T-helper 2 cell treated with Interferon-gamma antibody and Interleukin-4, amounts not matched to agents 5 μg/mL and 100 μg/mL, for 36 hours (primary cell): ENCODE results near the gene MEG3.

Experiments
- DNase-seq: peaks from one replicate; pipeline ENCODE4 v3.0.0; 2021; ENCODE audit warnings: low spot score
- H3K27ac Mint-ChIP-seq: one replicate; pipeline ENCODE4 v1.8.0; 2021; ENCODE audit warnings: mild to moderate bottlenecking, mixed read lengths
- H3K27me3 Mint-ChIP-seq: one replicate; pipeline ENCODE4 v1.8.0; 2021; ENCODE audit warnings: low read depth, mixed read lengths
- H3K36me3 Mint-ChIP-seq: one replicate; pipeline ENCODE4 v1.8.0; 2021; ENCODE audit warnings: low read depth, mixed read lengths
- H3K4me1 Mint-ChIP-seq: one replicate; pipeline ENCODE4 v1.8.0; 2021; ENCODE audit warnings: low read depth, mixed read lengths
- H3K4me3 Mint-ChIP-seq: one replicate; pipeline ENCODE4 v1.8.0; 2022; ENCODE audit warnings: mild to moderate bottlenecking, moderate library complexity, mixed read lengths
- H3K9me3 Mint-ChIP-seq: one replicate; pipeline ENCODE4 v1.8.0; 2021; ENCODE audit warnings: mixed read lengths

MEG3 gene

DNA sequence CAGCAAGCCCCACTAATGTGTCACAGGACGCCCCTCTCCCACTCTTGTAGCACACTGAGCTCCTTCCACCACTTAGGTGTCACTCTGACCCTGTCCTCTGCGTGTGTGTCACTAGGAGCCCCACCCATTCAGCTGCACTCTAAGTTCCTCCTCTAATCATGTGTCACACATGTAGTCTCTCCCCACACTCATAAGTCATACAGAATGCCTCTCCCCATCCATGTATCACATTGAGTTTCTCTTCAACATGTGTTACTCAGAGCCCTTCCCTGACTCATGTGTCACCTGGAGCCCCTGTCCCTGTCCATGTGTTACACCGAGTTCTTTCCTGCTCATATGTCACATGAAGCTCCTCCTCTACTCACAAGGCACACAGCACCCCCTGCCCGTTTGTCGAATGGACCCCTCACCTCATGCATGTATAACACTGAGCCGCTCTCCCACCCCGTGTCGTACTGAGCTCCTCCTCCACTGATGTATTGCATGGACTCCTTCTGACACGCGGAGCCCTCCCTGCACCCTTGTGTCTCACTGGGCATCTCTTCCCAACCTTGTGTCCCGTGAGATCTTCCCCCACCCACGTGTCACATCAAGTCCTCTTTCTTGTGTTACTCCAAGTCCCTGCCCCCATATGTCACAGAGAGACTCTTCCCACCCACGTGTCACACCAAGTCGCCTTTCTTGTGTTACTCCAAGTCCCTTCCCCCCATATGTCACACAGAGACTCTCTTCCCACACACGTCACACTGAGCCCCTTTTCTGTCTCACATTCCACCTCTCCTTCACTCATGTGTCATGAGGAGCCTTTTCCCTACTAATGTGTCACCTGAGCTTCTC is 46.6 kb downstream of the MEG3 start:
- Mint-ChIP-seq H3K4me1 (no peaks in the 10 kb centered on the region), H3K27me3 (no peaks in the 10 kb centered on the region), H3K9me3 (no peaks in the 10 kb centered on the region), H3K36me3 (no peaks in the 10 kb centered on the region), H3K27ac (no peak overlapping the region), H3K4me3 (no peak overlapping the region)
- no peak for DNase-seq

- no peak for DNase-seq
- Mint-ChIP-seq H3K4me1 (no peaks in the 10 kb centered on the region), H3K4me3 (no peak overlapping the region), H3K27me3 (no peaks in the 10 kb centered on the region), H3K9me3 (no peaks in the 10 kb centered on the region), H3K36me3 (no peaks in the 10 kb centered on the region), H3K27ac (no peak overlapping the region)
Observed at GRCh38 chr14:100873096-100873482, 47.2 kb downstream of the MEG3 start.

- no peak for DNase-seq
- Mint-ChIP-seq H3K27ac (no peak overlapping the region), H3K27me3 (no peaks in the 10 kb centered on the region), H3K36me3 (no peaks in the 10 kb centered on the region), H3K4me3 (no peak overlapping the region), H3K9me3 (no peaks in the 10 kb centered on the region), H3K4me1 (no peaks in the 10 kb centered on the region)
Observed at GRCh38 chr14:100874051-100874410, 48.1 kb downstream of the MEG3 start.

- Mint-ChIP-seq H3K27ac (no peak overlapping the region), H3K4me3 (no peak overlapping the region), H3K9me3 (no peaks in the 10 kb centered on the region), H3K36me3 (no peaks in the 10 kb centered on the region), H3K4me1 (no peaks in the 10 kb centered on the region), H3K27me3 (no peaks in the 10 kb centered on the region)
- no peak for DNase-seq
Observed at GRCh38 chr14:100874411-100875091, 48.6 kb downstream of the MEG3 start.

- no peak overlapping the region for H3K27ac Mint-ChIP-seq
- no peaks in the 10 kb centered on the region for H3K9me3 Mint-ChIP-seq
- H3K4me1 Mint-ChIP-seq, result no peaks in the 10 kb centered on the region
- no peaks in the 10 kb centered on the region for H3K36me3 Mint-ChIP-seq
- no peak overlapping the region for H3K4me3 Mint-ChIP-seq
- no peak for DNase-seq
- H3K27me3 Mint-ChIP-seq, result no peaks in the 10 kb centered on the region
Observed at GRCh38 chr14:100875126-100875525, 49.2 kb downstream of the MEG3 start.

DNA sequence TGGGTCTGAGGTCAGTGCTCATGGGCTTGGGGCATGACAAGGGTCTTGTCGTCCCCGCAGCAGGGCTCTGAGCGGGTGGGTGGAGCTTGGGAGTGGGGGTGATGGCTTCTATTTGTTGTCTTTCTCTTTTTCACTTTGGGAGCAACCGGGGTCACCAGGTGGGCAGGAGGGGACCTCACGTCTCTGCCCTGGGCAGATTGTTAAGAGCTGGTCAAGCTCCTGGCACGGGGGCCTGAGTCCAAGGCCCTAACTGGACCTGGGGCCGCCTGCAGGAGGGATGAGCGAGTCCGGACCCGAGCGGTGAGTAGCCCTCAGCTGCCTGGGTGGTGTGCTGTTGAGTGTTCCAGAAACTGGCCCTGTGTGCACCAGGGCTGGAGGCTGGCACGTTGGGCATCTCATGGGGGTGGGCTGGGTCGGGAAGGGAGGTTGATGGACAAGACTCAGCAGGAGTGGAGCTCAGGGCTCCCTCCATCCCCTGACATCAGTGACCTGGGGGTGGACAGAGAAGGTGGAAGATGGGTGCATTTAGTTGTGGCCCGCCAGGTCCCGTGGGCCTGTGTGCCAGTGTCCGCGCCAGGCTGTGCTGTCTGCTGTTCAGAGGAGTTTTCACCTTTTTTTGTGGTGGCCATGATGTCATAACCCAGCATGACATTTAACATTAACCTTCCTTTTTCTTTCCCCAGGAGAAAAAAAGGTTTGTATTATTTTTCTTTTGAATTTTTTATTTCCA is 50.1 kb downstream of the MEG3 start:
- Mint-ChIP-seq H3K9me3 (no peaks in the 10 kb centered on the region), H3K4me3 (no peak overlapping the region), H3K4me1 (no peaks in the 10 kb centered on the region), H3K36me3 (no peaks in the 10 kb centered on the region), H3K27ac (no peak overlapping the region), H3K27me3 (no peaks in the 10 kb centered on the region)
- DNase-seq, result no peak

- H3K27me3 Mint-ChIP-seq, result no peaks in the 10 kb centered on the region
- H3K4me3 Mint-ChIP-seq, result no peak overlapping the region
- H3K36me3 Mint-ChIP-seq, result no peaks in the 10 kb centered on the region
- H3K9me3 Mint-ChIP-seq, result no peaks in the 10 kb centered on the region
- no peak for DNase-seq
- H3K4me1 Mint-ChIP-seq, result no peaks in the 10 kb centered on the region
- H3K27ac Mint-ChIP-seq, result no peak overlapping the region
Observed at GRCh38 chr14:100878271-100879146, 52.6 kb downstream of the MEG3 start.

DNA sequence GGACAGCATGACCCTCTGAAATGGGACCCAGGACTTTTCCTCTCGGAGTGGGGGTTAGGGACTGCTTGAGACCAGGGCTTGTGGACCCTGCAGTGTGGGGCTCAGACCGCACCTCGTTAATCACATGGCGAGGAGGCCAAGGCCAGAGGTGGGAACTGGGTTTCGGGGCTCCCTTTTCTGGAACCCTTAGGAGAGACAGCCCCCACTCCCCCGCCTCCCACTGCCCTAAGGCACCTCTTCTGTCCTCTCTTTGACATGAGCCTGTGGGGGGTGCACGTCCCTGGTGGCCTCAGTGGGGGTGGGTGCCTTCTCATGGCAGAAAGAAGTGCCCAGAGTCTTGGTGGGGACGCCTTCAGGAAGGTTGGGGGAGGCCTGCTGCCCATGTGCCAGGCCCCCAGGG is 53.3 kb downstream of the MEG3 start:
- no peaks in the 10 kb centered on the region for H3K36me3 Mint-ChIP-seq
- H3K4me1 Mint-ChIP-seq, result no peaks in the 10 kb centered on the region
- H3K27ac Mint-ChIP-seq, result no peak overlapping the region
- H3K9me3 Mint-ChIP-seq, result no peaks in the 10 kb centered on the region
- DNase-seq, result no peak
- no peaks in the 10 kb centered on the region for H3K27me3 Mint-ChIP-seq
- no peak overlapping the region for H3K4me3 Mint-ChIP-seq

GRCh38 chr14:100879782-100880181 is 53.9 kb downstream of the MEG3 start:
- Mint-ChIP-seq H3K27ac (no peak overlapping the region), H3K36me3 (no peaks in the 10 kb centered on the region), H3K4me1 (no peaks in the 10 kb centered on the region), H3K27me3 (no peaks in the 10 kb centered on the region), H3K4me3 (no peak overlapping the region), H3K9me3 (no peaks in the 10 kb centered on the region)
- DNase-seq, result no peak

DNA sequence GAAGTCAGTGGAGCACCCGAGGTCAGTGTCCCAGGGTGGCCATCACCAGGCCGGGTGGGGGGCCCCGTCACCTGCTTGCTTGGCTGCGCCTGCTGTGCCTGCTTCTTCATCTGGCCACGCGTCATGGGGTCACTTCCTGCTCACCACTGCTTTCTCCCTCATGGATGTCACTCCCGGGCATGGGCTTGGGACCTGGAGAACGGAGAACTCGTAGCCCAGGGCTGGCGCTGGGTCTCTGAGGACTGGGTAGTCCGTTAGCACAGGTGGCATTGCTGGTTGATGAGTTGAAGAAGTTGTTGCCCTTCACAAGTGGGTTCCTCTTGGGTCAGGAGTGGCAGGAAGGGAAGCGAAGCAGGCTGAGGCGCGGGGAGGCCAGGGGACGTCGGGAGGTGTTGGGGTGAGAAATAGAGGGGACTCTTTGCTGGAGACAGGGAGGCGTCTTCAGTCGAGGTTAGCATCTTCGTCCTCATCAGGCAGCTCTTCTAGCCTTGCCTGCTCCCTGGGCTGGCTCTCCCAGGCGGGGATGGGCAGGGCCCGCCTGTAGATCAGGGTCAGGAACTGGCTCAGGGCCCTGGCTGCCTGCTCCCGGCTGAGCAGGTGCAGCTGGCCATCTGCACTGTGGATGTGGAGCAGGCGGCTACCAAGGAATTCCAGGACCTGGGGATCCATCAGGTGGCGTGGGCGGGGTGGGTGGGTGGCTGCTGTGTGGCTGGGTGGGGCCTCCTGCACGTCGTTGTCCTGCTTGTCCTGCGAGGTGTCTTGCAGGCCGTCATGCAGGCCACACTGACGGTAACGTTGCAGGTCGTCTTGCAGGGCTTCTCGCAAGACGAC is 54.6 kb downstream of the MEG3 start:
- Mint-ChIP-seq H3K4me3 (no peak overlapping the region), H3K27me3 (no peaks in the 10 kb centered on the region), H3K4me1 (no peaks in the 10 kb centered on the region), H3K36me3 (no peaks in the 10 kb centered on the region), H3K9me3 (no peaks in the 10 kb centered on the region), H3K27ac (no peak overlapping the region)
- DNase-seq, result no peak

DNA sequence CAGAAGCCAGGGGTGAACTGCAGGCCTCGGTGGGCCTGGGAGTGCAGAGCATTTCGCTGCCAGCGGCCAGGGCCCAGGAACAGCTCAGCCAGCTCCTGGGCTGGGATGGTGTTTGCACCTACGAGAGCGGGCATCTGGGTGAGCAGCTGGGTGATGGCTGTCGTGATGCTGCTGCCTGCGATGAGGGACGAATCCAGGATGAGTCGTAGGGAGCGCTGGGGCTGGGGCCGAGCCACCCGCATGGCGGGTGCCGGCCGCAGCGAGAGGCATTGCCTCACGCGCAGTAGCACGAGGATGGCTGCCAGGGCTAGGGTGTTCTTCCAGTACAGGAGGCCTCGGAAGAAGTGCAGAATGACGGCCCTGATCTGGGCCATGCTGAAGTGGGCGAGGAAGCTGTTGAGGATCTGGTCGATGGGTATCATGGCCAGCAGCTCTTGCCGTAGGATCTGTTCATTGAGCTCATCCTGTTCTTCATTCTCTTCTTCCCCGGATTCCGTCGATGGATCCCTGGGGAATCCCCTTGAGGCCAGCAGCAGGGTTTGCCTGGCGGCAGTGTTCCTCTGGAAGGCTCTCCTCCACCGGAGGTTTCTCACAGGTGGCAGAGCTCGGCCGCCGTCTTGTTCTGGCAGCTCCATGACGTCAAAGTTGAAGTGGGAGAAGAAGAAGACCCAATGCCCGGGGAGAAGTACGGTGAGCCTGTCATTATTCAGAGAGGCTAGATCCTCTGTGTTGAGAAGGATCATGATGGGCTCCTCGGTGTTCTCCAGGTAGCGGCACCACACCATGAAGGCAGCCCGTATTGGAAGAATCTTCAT is 55.5 kb downstream of the MEG3 start:
- no peak overlapping the region for H3K27ac Mint-ChIP-seq
- no peaks in the 10 kb centered on the region for H3K27me3 Mint-ChIP-seq
- DNase-seq, result no peak
- no peaks in the 10 kb centered on the region for H3K9me3 Mint-ChIP-seq
- no peaks in the 10 kb centered on the region for H3K36me3 Mint-ChIP-seq
- H3K4me1 Mint-ChIP-seq, result no peaks in the 10 kb centered on the region
- H3K4me3 Mint-ChIP-seq, result no peak overlapping the region

- DNase-seq, result no peak
- Mint-ChIP-seq H3K36me3 (no peaks in the 10 kb centered on the region), H3K9me3 (no peaks in the 10 kb centered on the region), H3K27ac (no peak overlapping the region), H3K4me3 (no peak overlapping the region), H3K27me3 (no peaks in the 10 kb centered on the region), H3K4me1 (no peaks in the 10 kb centered on the region)
Observed at GRCh38 chr14:100882026-100882967, 56.4 kb downstream of the MEG3 start.
